Measurements from ENCODE around the gene PGBD1.
"Not testable (repeated sequence)": the region's sequence is repeated elsewhere in the genome, so short reads cannot be mapped to it uniquely, and the experiment has no call there.

The PGBD1 gene

DNA sequence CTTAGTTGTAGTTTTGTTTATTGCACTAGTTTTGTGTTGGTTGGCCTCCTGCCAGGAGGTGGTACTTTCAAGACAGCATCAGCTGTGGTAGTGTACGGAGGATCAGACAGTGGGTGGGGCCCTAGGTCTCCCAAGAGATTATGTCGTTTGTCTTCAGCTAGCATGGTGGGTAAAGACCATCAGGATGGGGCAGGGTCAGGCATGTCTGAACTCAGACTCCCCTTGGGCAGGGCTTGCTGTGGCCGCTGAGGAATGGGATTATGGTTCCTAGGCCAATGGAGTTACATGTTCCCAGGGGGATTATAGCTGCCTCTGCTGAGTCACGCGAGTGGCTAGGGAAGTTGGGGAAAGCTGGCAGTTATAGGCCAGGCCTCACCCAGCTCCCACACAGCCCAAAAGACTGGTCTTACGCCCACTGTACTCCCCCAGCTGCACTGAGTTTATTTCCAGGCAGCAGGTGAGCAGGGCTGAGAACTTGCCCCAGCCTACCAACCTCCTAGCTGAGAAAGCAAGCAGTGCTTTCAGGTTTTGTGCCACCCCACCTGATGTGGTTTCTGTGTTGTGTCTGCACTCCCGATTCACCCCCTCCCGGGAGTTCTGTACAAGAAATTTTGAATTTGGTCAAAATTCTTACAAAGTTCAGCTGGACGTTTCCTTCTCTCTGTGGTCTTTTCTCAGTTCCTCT, 29.9 kb downstream of the PGBD1 start:
- DNase-seq (ENCODE audit: low read depth): peak; percentile 91
- TF ChIP-seq MYC (IDR thresholded peaks at IDR 0.05; ENCODE audit: low read depth, low read length) (no peak), POLR2A (IDR thresholded peaks at IDR 0.05; ENCODE audit: extremely low read depth, insufficient read length) (no peak)
- TF ChIP-seq, protein P1, sequence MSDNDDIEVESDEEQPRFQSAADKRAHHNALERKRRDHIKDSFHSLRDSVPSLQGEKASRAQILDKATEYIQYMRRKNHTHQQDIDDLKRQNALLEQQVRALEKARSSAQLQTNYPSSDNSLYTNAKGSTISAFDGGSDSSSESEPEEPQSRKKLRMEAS (IDR thresholded peaks at IDR 0.05; ENCODE audit: low read depth, low read length): no peak
- TF ChIP-seq, protein P2, sequence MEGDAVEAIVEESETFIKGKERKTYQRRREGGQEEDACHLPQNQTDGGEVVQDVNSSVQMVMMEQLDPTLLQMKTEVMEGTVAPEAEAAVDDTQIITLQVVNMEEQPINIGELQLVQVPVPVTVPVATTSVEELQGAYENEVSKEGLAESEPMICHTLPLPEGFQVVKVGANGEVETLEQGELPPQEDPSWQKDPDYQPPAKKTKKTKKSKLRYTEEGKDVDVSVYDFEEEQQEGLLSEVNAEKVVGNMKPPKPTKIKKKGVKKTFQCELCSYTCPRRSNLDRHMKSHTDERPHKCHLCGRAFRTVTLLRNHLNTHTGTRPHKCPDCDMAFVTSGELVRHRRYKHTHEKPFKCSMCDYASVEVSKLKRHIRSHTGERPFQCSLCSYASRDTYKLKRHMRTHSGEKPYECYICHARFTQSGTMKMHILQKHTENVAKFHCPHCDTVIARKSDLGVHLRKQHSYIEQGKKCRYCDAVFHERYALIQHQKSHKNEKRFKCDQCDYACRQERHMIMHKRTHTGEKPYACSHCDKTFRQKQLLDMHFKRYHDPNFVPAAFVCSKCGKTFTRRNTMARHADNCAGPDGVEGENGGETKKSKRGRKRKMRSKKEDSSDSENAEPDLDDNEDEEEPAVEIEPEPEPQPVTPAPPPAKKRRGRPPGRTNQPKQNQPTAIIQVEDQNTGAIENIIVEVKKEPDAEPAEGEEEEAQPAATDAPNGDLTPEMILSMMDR (IDR thresholded peaks at IDR 0.05; ENCODE audit: low read depth, low read length): no peak
- peak overlapping the region; percentile 4 for H3K4me3 ChIP-seq (ENCODE audit: low read depth, low read length)

- TF ChIP-seq, protein P2 (IDR thresholded peaks at IDR 0.05; ENCODE audit: low read depth, low read length): no peak
- no peak for TF ChIP-seq POLR2A (IDR thresholded peaks at IDR 0.05; ENCODE audit: extremely low read depth, insufficient read length)
- TF ChIP-seq, protein P1 (IDR thresholded peaks at IDR 0.05; ENCODE audit: low read depth, low read length): no peak
- no peak for TF ChIP-seq MYC (IDR thresholded peaks at IDR 0.05; ENCODE audit: low read depth, low read length)
- no peak overlapping the region for H3K4me3 ChIP-seq (ENCODE audit: low read depth, low read length)
- no peak for DNase-seq (ENCODE audit: low read depth)
These were observed 31.6 kb downstream of the PGBD1 start for GRCh38 chr6:28312939-28313338.

DNA sequence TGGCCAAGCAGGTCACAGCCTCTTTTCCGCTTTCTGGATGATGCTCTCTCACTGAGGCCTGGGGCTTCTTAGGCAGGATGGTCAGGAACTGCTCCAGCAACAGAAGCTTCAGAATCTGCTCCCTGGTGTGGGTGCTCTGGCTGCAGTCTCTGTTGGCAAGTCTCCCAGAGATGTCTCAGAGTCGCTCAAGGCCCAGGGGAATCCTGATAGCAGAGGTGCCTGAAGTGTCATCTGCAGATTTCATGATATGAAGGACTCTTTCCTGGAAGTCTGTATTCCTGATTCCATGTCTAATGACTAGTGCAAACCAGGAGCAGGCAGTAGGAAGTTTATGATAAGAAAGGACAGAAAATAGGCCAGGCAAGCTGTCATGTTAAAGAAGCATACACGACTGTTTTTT, 34.3 kb downstream of the PGBD1 start:
- DNase-seq (ENCODE audit: low read depth): no peak
- no peak overlapping the region for H3K4me3 ChIP-seq (ENCODE audit: low read depth, low read length)
- TF ChIP-seq, protein P1 (IDR thresholded peaks at IDR 0.05; ENCODE audit: low read depth, low read length): no peak
- TF ChIP-seq POLR2A (IDR thresholded peaks at IDR 0.05; ENCODE audit: extremely low read depth, insufficient read length): no peak
- TF ChIP-seq MYC (IDR thresholded peaks at IDR 0.05; ENCODE audit: low read depth, low read length): no peak
- TF ChIP-seq, protein P2 (IDR thresholded peaks at IDR 0.05; ENCODE audit: low read depth, low read length): no peak

DNA sequence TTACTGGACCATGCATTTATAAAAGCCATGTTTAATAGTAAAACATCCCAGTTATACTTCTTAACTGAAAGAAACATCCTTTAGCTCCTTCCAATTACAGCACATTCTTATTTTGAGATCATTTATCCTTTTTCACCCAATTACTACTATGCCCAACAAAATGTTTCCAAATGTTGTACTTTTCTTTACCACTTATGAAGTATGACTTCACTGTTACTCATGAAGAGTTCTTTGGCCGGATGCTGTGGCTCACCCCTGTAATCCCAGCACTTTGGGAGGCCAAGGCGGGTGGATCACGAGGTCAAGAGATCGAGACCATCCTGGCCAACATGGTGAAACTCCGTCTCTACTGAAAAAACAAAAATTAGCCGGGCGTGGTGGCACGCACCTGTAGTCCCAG, 36.5 kb downstream of the PGBD1 start:
- DNase-seq (ENCODE audit: low read depth); H3K4me3 ChIP-seq (ENCODE audit: low read depth, low read length): not testable (repeated sequence)

DNA sequence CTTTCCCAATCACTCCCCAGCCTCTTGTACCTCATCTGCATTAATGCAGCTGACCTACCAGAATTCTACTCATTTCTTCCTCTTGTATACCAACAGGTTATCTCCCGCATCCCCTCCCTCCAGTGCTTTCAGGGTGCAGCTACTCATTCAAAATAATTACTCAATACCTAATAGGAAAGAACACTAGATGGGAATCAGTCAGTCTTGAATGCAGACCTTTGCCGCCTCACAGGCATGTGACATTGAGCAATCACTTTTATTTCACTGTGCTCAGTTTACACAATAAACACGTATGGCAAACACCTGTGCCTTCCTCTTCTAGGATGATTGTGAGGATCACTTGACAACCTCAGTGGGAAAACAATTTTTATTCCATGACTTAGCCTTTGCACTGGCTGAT, 41.3 kb downstream of the PGBD1 start:
- H3K4me3 ChIP-seq (ENCODE audit: low read depth, low read length): no peak overlapping the region
- TF ChIP-seq POLR2A (IDR thresholded peaks at IDR 0.05; ENCODE audit: extremely low read depth, insufficient read length): no peak
- no peak for DNase-seq (ENCODE audit: low read depth)

DNA sequence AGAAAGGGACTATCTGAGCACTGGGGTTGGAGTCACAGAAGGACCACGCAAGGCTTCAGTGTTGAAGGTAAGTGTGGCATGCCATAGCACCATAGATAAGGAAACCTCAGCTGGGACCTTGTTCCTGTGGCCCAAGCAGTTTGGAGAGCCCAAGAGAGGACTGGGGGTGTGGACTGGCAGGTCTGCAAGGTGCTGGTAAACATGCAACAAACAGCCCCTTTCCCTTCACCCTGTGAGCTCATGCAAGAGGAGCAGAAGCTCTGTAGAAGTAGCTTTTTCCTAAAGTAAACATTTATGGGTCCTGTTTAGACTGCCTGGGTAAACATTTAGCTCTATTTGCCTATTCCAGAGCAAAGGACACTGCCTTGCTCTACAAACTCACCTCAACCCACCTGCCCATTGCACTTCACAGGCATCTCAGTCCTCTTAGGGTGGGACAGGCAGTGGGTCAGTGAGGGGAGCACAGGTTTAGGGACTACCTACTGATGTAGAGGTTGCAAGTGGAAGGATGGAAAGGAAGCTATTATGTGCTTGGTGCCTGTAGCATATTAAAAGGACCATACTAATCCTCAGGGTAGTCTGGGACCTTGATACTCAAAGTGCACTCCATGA, 42.5 kb downstream of the PGBD1 start:
- TF ChIP-seq POLR2A (IDR thresholded peaks at IDR 0.05; ENCODE audit: extremely low read depth, insufficient read length): no peak
- TF ChIP-seq, protein P1 (IDR thresholded peaks at IDR 0.05; ENCODE audit: low read depth, low read length): no peak
- no peak for DNase-seq (ENCODE audit: low read depth)
- H3K4me3 ChIP-seq (ENCODE audit: low read depth, low read length): no peak overlapping the region

GRCh38 chr6:28326371-28326948, 45.1 kb downstream of the PGBD1 start:
- no peak for TF ChIP-seq POLR2A (IDR thresholded peaks at IDR 0.05; ENCODE audit: extremely low read depth, insufficient read length)
- TF ChIP-seq, protein P2 (IDR thresholded peaks at IDR 0.05; ENCODE audit: low read depth, low read length): no peak
- no peak for TF ChIP-seq MYC (IDR thresholded peaks at IDR 0.05; ENCODE audit: low read depth, low read length)
- TF ChIP-seq, protein P1 (IDR thresholded peaks at IDR 0.05; ENCODE audit: low read depth, low read length): no peak
- H3K4me3 ChIP-seq (ENCODE audit: low read depth, low read length): no peak overlapping the region
- DNase-seq (ENCODE audit: low read depth): no peak
